GM18873 (cell line): Measurements from ENCODE around the gene MGAM2.

Experiments used
- ATAC-seq: cut with Tn5 transposase; IDR thresholded peaks from one replicate; pipeline ENCODE4 v1.9.1; 2021; ENCODE audit warnings: mild to moderate bottlenecking, moderate library complexity, moderate number of reproducible peaks; ENCODE audit not compliant: unreplicated experiment, low FRiP score

The MGAM2 gene

DNA sequence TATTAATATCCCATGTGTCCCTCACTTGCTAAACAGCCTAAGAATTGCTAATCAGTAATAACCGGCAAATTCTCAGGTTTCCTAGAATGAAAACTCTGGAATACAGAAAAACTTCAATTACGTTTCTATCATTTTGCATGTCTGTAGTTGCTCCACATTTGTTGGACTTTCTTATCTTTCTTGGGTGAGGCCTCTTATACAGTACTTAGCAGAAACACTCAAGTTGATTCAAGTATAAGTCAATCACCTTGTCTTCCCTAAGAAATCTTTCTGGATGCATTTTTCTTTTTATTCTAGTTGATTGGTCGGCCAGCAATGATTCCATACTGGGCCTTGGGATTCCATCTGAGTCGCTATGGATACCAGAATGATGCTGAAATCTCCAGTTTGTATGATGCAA lies 61.4 kb downstream of the MGAM2 start:
- no peak for ATAC-seq

DNA sequence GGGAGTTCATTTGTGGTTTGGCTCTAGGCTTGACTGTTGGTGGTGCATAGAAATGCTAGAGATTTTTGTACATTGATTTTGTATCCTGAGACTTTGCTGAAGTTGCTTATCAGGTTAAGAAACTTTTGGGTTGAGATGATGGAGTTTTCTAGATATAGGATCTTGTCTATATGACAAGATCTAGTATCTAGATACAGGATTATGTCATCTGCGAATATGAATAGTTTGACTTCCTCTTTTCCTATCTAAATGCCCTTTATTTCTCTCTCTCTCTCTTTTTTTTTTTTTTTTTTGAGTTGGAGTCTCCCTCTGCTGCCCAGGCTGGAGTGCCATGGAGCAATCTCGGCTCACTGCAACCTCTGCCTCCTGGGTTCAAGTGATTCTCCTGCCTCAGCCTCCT lies 62.9 kb downstream of the MGAM2 start:
- no peak for ATAC-seq

DNA sequence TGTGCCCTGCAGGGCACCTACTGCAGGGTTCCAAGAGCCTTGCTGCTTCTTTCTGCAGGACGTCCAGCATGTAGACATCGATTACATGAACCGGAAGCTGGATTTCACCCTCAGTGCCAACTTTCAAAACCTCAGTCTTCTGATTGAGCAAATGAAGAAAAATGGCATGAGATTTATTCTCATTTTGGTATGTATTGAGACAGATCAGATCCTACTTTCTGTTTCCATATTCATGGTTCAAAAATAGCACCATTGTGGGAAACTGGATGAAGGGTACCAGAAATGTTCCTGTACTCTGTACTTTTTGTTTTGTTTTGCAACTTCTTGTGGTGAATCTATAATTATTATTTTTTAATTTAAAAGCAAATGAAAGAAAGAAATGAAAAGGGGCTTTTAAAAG lies 64.1 kb downstream of the MGAM2 start:
- no peak for ATAC-seq

DNA sequence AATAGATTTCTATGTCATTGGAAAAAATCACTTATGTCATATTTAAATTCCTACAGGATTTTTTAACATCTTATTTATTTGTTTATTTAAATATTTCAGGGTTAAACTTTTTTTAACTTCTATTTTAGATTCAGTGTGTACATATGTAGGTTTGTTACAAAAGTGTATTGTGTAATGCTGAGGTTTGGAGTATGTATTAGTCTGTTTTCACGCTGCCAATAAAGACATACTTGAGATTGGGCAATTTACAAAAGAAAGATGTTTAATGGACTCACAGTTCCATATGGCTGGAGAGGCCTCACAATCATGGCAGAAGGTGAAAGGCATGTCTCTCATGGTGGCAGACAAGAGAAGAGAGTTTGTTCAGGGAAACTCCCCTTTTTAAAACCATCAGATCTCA lies 65.4 kb downstream of the MGAM2 start:
- no peak for ATAC-seq

DNA sequence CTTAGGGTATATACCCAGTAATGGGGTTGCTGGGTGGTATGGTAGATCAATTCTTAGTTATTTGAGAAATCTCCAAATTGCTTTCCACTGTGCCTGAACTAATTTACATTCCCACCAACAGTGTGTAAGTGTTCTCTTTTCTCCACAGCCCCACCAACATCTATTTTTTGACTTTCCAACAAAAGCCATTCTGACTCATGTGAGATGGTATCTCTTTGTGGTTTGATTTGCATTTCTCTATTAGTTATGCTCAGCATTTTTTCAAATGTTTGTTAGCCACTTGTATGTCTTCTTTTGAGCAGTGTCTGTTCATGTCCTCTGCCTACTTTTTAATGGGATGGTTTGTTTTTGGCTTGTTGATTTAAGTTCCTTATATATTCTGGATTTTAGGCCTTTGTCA lies 66.4 kb downstream of the MGAM2 start:
- no peak for ATAC-seq

DNA sequence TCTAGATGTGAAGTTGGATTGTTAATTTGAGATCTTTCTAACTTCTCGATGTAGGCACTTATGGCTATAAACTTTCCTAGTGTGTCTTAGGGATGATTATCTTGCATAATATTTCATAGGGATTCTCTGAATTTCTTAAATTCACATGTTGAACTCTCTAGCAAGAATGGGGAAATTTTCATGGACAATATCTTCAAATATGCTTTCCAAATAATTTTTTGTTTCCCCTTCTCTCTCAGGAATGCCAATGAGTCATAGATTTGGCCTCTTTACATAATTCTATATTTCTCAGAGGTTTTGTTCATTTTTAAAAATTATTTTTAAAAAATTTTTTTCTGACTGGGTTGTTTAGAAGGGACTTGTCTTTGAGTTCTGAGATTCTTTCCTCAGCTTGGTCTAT lies 68.9 kb downstream of the MGAM2 start:
- no peak for ATAC-seq

DNA sequence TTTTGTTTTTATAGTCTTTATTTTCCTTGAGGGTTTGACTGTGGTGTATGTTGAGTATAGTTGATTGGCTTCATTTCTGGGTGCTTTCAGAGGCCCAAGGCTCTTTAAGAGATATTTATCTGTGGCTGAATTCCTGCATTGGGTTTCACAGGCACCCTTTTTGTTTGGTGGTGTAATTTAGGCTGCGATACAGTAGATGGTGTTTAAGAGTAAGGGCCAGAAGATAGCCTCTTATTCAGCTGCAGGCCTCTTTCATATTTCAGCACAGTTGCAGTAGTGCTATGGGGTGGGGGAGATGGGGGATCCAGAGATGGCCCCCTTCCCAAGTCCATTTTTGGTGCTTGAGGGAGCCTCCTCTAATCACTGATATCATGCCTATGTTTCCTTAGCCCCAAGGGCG lies 69.7 kb downstream of the MGAM2 start:
- ATAC-seq, result no peak

DNA sequence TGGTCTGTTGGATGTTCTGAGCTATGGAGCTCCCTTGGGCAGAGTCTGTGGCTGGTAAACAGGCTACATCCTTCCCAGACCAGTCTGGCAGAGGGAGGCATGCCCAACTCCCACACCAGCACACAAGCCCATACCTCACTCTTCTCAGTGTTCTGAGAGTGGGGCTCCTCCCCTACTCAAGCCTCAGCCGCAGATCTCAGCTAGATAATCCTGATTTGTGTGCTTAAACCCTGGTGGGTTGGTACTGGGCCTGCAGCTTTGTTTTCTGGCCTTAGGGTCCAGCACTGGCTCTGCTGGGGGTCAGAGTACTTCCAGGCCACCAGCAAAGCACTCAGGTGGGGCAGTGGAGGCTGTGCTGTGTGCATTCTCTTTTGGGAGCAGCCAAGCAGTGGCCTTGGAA lies 70.4 kb downstream of the MGAM2 start:
- ATAC-seq, result no peak

DNA sequence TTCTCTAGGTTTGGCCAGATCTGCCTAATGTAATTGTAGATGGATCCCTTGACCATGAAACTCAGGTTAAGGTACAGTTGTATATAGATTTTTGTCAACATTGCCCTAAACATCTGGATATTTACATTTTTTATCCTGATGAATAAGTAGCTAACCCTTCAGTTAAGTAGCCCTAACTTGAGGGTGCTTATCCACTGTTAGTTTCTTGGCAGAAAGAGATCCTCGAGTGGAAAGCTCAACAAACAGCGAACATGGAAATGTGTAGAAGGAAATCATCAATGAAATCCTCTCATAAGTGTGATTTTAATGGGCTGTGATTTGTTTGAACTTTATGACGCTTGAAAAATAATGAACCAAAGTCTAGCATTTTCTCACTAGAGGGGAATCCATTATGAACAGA lies 73.6 kb downstream of the MGAM2 start:
- no peak for ATAC-seq

DNA sequence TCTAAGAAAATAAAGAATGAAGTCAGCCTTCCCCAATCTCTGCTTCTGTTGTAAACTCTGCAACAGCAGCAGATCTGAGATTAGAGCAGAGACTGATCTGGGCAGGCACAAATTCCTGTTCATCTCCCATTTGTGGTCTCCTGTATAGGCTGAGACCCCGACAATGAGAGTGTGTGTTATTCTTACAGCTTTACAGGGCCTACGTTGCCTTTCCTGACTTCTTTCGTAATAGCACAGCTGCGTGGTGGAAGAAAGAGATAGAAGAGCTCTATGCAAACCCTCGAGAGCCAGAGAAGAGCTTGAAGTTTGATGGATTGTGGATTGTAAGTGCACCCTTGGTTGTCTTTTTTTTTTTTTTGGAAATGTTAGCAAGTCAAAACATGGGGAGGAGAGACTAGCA lies 74.3 kb downstream of the MGAM2 start:
- ATAC-seq, result no peak

DNA sequence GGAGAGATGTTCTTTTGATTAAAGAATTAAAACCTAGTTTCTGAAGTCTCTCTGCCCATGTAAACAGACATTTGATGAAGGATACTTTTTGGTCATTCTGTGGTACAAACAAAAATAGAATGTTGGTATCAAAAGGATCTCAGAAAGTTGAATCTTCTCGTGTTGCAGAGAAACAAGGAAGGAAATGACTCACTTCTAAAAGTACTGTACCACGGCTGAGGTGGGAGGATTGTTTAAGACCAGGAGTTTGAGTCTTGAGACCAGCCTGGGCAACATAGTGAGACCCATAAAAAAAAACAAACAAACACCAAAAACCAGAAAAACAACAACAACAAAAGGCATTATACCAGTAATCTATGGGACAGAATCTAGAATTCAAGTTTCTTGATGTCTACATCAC lies 76.6 kb downstream of the MGAM2 start:
- no peak for ATAC-seq

DNA sequence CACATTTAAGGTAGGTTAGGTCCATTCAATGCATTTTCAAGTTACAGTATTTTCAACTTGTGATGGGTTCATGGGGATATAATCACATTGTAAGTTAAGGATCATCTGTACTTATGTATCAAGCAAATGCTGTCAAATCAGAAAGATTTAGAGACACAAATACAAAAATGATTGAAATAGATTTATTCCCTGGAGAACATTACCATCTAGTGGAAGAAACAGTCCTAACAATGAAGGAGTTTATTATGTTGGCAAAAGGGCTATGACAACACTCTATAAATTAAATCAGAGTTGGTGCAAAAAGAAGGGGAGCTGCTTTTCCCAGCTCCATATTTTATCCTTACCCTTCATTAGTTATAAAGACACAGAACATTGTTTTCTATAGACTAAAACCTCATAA lies 77.3 kb downstream of the MGAM2 start:
- ATAC-seq, result no peak

DNA sequence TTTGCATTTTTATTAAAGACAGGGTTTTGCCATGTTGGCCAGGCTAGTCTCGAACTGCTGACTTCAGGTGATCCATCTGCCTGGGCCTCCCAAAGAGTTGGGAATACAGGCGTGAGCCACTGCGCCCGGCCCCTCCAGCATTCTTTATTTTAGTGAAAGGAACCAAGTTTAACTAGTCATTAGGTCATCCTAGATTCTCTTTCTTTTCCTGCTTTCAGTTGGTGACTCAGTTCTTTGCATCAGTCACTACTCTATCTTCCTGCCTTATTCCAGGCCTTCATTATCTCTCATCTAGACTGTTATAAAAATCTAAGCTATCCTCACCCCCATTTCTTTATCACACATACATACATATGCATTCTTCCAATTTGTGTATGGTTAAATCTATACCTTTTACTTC lies 82.7 kb downstream of the MGAM2 start:
- ATAC-seq, result no peak

DNA sequence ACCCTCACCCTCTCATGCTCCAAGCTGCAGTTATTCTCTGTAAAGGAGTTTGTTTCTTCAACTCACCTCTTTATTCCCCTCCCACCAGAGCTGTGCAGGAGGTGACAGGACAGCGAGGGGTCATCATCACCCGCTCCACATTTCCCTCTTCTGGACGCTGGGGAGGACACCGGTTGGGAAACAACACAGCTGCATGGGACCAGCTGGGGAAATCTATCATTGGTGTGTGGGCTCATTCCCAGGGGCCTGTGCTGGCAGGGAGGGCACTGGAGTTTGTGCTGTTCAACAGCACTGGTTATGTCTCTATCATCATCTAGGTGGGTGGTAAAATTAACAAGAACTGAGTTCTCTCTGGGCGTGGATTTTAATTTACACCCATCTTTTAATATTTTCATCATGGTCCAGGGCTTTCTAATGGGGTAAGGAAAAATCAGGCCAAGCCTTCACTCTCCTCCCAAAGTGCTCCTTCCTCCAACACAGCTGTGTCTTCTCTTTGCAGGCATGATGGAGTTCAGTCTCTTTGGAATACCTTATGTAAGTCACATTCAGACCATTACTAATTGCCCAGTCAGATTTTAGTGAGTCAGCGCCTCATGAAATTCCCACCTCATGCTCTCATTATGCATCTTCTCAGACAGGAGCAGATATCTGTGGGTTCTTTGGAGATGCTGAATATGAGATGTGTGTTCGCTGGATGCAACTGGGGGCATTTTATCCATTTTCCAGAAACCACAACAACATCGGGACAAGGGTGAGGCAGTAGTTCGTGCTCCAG lies 84.7 kb downstream of the MGAM2 start:
- ATAC-seq, result no peak

DNA sequence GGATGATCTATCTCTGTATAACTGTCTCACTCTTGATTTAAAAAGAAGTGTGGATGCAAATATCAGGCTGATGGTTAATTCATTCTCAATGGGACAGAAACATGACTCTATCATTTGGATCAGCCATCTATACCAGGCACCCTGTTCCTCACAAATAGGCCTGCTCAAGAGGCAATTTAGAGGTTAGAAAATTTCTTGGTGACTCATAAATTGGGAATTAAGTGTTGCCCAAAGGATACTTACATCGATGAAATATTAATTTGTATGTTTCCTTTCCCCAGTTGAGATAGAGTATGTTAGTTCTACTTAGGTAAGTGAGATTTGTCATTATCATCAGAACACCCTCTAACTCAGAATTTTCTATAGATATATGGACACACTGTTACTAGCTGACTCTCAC lies 88.7 kb downstream of the MGAM2 start:
- no peak for ATAC-seq

DNA sequence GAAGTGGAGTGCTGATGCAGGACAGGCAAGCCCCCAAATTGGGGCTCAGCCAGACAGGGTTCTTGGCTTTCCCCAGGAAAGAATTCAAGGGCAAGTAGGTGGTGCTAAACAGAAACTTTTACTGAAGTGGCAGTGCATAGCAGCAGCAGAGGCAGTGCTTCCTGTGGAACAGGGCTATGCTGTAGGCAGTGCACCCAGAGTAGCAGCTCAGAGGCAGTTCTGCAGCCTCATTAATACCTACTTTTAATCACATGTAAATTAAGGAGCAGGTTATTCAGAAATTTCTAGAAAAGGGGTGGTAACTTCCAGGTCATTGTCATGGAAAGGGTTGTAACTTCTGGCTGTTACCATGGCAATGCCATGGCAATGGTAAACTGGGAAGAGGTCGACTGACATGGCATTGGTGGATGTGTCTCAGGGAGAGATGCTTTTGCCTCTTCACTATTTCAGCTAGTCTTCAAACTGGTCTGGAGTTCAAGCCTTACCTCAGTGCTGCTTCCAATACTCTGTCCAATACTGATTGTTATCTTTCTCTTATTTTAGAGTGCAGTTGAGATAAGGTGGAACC lies 117.1 kb downstream of the MGAM2 start:
- ATAC-seq, result no peak

DNA sequence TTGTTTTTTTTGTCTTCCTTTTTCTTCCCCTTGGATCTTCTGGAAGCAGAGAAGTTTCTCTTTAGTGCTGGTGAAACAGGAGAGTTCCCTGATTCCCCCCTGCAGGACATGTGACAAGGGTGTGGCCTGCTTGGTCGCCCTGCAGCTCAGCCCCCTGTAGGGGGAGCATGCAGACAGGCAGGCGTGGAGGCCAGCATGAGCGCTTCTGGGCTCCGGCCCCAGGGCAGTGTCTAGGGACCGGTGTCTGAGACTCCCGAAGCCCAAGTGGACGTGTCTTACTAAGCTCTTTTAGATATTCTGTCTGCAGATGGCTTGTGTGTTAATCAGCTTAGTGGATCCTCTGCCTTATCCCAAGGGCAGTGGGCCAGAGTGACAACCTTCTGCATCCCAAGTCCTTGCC lies 120.2 kb downstream of the MGAM2 start:
- no peak for ATAC-seq

DNA sequence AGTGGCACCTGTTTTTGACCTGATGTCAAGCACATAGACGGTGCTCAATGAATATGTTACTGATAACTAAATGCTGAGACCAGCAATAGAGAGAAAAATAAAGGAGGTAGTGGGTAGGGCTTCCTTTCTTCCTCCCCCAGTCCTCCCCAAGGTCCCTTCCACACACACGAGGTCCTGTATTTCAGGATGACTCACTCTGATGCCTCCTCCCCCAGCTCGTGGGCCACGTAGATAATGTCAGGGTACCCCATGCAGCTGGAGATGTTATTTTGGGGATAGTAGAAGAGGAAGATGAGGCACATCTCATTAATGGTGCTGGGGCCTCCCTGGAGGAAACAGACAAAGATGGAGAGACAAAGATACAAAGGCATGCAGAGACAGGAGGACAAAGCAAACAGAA lies 129.0 kb downstream of the MGAM2 start:
- no peak for ATAC-seq

DNA sequence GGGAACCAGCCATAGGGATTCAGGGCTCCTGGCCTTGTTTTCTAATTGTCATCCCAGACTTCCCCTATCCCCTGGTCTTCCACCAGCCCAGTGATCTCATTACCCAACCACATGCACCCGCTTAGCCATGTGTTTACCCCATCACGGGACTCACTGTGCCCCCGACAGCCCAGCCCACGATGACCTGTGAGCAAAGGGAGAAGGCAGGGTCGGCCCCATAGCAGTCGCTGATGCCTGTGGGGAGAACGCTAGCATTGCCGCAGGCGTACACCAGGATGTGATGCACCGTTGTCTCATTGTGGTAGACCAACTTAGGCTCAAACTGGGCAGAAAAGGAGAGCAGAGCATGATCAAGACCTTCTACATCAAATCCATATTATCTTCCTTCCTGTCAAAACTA lies 132.3 kb downstream of the MGAM2 start:
- ATAC-seq, result no peak

DNA sequence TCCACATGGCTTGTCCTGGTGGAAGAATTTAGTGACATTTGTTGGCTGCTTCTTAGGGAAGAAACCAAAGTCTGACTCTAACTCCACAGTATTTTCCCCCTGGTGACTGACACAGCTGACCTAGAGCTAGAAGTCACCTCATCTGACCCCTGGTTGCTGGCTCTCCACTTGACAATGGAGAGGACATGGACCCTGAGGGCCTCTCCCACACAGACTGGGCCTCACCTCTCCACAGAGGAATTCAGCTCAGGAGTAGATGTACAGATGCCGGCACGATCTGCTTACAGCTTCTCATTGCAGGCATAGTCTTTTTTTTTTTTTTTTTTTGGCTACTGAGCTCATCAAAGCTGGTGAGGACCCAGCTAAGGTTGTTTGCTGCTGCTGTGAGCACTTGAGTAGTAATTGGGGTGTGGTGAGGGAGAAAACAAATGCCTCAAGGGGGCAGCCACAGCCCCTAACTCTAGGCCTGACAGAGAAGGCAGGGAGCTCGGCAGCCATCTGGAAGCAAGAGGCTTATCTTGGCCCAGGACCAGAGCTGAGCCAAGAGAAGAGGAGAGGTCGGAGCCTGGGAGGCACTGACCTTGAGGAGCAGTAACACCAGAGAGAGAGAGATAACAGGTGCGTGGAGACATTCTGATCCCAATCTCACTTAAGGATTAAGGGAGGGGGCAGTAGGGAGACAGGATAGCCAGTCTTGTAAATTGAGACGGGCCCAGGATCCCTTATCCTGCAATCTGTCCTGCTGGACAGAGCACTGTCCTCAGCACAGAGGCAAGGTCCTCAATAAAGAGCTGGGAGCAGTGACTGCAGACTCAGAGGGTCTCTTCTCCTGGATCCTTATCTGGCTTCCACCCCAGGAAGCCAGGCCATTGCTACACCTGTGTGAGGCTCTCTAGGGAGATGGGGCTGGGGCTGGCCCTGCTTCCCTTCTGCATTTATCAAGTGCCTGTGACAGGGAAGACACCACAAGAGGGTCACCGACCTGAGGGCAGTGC lies 136.9 kb downstream of the MGAM2 start:
- no peak for ATAC-seq

DNA sequence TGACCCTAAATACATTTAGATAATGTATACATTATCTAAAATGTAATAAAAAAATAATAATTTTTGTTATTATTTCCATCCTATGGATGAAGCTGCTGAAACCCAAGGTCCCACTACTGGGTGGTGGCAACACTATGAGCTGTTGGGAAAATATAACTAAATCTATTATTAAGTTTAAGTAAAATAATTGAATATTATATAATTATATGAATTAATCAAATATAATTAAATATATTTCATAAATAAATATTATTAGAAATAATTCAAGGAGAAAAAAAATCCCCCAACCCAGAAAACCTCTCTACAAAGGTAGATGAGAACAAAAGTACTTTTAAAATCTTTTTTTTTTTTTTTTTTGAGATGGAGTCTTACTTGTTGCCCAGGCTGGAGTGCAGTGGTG lies 138.4 kb downstream of the MGAM2 start:
- no peak for ATAC-seq
